IPS-18c (cell line): Measurements from ENCODE around the gene RIBC2.
"Not testable (repeated sequence)": the region's sequence is repeated elsewhere in the genome, so short reads cannot be mapped to it uniquely, and the experiment has no call there.

Experiments used
- H3K4me3 ChIP-seq: 2 replicates; pipeline ENCODE4 v1.7.0; 2013; ENCODE audit warnings: low read depth, mild to moderate bottlenecking, low read length, moderate library complexity; ENCODE audit not compliant: insufficient read depth
- H3K9me3 ChIP-seq: one replicate; pipeline ENCODE4 v1.6.1; 2013; ENCODE audit warnings: mild to moderate bottlenecking, low read length, moderate library complexity; ENCODE audit not compliant: control insufficient read depth, insufficient read depth

RIBC2 gene

DNA sequence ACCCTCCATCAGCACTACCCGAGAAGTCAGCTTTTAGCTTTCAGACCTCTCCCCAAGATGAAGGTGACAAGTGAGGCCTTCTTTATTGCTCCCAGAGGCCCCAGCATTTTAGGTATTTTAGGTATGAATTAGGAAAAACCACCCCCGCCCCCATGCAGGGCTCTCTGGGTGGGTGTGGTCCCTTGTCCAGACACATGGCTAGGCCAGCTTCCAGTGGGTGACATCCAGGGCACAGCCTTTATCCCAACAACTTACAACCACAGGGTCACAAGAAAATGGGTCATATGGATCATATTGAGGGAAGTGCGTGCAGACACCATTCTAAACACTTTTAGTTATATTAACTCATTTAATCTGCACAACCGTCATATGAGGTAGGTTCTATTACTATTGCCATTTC is 42.1 kb downstream of the RIBC2 start:
- Histone ChIP-seq H3K4me3 (no peak overlapping the region), H3K9me3 (peaks cover 2% of the 10 kb centered on the region)

- no peak overlapping the region for H3K4me3 ChIP-seq
- H3K9me3 ChIP-seq: peaks cover 2% of the 10 kb centered on the region
Observed at GRCh38 chr22:45456811-45457210, 43.3 kb downstream of the RIBC2 start.

DNA sequence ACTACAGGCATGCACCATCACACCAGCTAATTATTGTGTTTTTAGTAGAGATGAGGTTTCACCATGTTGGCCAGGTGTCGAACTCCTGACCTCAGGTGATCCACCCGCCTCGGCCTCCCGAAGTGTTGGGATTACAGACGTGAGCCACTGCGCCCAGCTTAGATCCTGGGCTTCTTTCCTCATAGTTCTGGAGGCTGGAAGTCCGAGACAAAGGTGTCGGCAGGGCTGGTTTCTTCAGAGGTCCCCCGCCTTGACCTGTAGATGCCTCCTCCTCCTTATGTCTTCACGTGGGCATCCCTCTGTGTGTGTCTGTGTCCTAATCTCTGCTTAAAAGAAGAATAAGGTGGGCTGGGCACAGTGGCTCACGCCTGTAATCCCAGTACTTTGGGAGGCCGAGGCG is 45.0 kb downstream of the RIBC2 start:
- peaks cover 5% of the 10 kb centered on the region for H3K9me3 ChIP-seq
- no peak overlapping the region for H3K4me3 ChIP-seq

GRCh38 chr22:45459235-45459634 is 45.7 kb downstream of the RIBC2 start:
- peaks cover 5% of the 10 kb centered on the region for H3K9me3 ChIP-seq

DNA sequence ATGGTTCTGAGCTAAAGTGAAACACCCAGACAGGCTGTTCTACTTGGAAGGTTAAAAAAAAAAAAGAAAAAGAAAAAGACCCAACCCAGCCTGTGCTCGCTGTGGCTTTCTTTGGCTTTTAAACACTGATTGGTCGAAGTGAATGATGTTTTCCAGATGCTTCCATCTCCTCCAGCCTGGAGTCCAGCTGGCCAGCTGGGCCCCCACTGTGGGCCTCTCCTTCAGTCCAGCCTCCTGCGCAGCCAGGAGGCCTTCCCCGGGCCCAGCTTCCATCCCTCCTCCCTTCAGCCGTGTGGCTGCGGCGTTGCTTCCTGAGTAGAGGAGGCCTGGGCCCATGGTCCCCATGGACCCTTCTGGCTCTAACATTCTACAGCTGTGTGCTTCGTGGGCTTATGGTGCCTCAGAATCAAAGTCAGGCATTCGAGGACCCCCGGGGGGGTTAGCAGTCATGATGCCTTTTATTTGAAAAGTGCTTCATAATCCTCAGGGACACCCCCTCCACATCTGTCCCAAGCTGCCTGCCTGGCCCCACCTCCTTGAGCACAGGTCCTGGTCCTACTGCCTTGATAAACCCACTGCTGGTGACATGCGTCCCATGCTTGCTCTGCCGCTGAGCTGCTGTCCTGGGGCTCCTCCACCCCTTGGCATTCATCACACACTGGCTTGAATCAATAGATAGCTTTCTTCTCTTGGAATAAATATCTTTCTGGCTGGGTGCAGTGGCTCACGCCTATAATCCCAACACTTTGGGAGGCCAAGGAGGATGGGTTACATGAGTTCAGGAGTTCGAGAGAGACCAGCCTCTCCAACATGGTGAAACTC is 47.0 kb downstream of the RIBC2 start:
- Histone ChIP-seq H3K9me3 (peaks cover 5% of the 10 kb centered on the region), H3K4me3 (no peak overlapping the region)

More at GRCh38 chr22:45459235-45459634, 45.7 kb downstream of the RIBC2 start:
- H3K4me3 ChIP-seq: no peak overlapping the region

DNA sequence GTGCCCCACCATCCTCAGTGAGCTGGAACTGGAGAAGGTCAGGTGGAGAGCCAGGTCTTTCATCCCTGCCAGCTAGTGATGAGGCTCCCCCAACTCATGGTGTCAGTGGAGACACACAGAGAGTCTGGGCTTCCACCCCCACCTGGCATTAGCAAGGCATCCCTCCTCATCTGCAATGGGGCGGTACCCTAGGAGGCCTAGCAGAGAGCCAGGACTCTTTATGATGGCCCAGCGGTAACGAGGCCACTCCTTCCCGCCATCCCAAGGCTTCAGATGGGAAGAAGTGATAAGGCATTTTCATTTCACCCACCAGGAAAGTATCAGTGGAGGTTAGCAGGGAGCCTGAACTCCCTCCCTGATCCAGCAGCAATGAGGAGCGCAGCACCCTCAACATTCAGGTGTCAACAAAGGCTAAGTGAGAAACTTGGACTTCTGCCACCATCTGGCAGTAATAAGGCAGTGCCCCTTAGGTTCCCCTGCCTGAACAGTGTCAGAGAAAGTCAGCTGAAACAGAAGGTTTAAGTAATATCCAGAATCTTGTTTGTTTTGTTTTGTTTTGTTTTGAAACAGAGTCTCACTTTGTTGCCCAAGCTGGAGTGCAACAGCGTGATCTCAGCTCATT is 48.7 kb downstream of the RIBC2 start:
- Histone ChIP-seq H3K9me3 (peaks cover 3% of the 10 kb centered on the region), H3K4me3 (no peak overlapping the region)

DNA sequence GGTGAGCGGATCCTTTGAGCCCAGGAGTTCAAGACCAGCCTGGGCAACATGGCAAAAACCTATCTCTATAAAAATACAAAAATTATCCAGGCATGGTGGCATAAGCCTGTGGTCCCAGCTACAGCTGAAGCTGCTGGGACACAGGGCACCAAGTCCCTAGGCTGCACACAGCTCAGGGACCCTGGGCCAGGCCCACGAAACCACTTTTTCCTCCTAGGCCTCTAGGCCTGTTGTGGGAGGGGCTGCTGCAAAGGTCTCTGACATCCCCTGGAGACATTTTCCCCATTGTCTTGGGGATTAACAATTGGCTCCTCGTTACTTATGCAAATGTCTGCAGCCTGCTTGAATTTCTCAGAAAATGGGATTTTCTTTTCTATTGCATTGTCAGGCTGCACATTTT is 50.2 kb downstream of the RIBC2 start:
- not testable (repeated sequence) for H3K4me3 ChIP-seq, H3K9me3 ChIP-seq

- Histone ChIP-seq H3K4me3 (no peak overlapping the region), H3K9me3 (peaks cover 3% of the 10 kb centered on the region)
Observed at GRCh38 chr22:45465633-45466032, 52.1 kb downstream of the RIBC2 start.

DNA sequence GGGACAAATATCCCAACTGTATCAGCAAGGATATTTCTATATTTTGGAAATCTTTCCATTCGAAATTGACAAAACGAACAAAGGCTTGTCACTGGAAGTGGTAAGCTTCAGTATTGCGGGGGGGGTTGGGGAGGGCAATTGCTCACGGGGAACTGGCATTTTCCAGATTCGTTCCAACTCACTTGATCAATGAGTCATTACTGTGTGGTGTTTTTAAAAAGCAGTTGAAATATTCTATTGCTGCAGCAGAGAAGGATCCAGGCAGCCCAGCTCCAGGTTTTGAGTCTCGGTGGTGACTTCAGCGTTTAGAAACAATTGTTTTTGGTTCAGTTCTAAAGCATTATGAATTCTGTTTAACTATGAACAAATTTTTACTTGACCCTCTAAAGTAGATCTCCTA is 55.4 kb downstream of the RIBC2 start:
- no peaks in the 10 kb centered on the region for H3K9me3 ChIP-seq
- H3K4me3 ChIP-seq: no peak overlapping the region

DNA sequence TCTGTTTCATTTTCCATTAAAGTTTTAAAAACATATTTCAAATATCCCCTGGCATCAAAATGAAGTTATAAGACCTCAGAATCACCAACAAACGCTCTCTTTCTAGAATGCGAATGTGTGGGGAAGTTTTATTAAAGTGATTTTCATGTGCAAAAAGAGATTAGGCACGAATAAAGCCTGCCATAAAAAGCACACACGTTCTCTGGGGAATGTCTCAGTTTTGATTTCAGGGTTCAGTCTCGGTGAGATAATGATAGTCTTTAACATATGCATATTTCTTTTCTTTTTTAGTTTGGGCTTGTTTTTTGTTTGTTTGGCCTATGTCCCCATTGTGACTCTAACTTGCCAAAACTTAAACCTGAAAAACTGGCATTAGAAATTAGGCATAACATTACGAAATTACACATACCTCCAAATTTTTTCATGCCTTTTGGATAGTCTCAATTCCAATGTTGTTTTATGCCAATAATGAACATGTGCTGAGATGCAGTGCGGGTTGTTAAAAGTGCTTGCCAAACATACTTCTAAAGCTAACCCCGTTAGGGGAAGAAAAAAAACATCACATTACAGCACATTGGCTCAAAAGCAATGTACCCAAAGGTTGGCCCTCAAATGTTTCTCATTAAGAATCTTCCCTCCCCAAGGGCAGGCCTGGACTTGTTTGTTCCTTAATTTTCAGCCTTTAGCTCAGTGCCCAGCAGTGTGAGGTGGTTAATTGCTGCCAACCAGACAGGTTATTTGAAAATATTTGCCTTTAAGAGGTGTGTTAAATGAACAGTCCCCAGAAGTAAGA is 56.0 kb downstream of the RIBC2 start:
- Histone ChIP-seq H3K4me3 (no peak overlapping the region), H3K9me3 (no peaks in the 10 kb centered on the region)

DNA sequence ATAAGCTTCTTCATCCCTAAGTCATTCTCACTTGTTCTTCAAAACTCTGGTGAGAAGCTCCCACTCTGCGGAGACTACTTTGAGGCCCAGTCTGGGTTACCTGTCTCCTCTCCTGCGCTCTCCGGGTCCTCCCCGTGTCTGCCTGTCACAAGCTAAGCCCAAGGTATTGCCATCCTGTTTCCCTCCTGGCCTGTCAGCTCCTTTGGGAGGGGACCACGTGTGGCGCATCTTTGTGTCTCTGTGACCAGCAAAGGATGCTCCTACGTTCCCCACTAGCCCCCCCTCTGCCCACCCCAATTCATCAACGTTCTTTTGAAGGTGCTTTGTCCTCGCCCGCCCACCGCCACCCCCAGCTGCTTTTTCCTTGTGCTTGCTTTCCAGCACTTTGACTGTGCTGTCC is 57.4 kb downstream of the RIBC2 start:
- no peak overlapping the region for H3K4me3 ChIP-seq
- no peaks in the 10 kb centered on the region for H3K9me3 ChIP-seq

- H3K4me3 ChIP-seq: no peak overlapping the region
Observed at GRCh38 chr22:45472426-45472825, 58.9 kb downstream of the RIBC2 start.

DNA sequence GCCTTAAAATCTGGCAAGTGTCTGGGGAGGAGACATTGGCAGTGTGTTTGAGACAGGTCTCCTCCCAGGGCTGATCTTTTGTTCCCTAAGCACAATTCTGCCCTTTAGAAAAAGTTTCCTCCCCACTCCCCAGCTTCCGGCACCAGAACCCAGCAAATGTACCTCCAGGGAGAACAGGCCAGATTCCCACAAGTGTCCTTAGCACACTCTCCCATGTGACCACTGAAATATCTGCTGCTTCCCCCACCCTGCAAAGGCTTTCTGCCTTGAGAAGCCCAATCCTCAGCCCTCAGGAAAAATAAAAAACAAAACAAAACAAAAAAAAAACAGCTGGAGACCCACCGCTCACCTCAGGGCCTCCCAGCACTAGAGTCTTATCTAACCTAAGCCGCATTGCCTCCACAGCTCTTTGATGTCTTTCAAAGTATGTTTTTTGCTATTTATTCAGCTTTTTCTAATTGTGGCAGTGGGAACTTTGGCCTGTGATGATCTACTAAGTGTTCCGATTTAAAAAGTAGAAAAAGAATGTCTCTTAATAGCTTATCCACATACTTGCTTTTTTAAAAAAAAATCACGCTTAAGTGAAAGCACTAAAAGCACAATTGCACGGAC is 60.2 kb downstream of the RIBC2 start:
- Histone ChIP-seq H3K9me3 (no peaks in the 10 kb centered on the region), H3K4me3 (no peak overlapping the region)

More at GRCh38 chr22:45472426-45472825, 58.9 kb downstream of the RIBC2 start:
- no peaks in the 10 kb centered on the region for H3K9me3 ChIP-seq

DNA sequence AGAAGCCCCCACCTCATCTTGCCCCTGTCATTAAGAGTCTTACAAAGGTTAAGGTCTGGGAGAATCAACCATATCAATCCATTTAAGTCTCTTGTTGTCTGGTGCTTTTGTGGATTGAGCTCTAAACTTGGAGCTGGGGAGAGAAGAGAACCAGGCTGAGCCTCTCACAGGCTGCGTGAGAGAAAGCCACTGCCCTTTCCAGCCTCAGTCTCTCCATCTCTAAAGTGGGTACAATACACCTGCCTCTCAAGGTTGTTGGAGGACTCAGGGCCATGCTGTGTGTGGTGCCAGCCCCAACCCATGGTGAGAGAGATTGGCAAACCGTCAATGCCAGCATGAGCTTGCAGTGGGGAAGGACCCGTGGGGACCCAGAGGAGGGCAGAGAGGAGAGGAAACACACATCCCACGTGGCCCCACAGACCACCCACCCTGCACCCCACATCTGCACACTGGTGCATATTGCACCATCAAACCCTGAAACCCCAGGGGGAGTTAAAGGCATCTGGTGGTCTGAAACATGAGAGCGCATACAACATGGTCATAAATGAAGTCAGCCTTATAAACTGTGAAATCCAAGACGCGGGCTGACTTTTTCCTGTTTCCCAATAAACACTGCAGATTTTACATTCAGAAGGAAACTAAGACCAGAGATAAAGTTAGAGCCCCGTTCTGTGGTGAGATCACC is 61.7 kb downstream of the RIBC2 start:
- no peak overlapping the region for H3K4me3 ChIP-seq
- H3K9me3 ChIP-seq: no peaks in the 10 kb centered on the region

DNA sequence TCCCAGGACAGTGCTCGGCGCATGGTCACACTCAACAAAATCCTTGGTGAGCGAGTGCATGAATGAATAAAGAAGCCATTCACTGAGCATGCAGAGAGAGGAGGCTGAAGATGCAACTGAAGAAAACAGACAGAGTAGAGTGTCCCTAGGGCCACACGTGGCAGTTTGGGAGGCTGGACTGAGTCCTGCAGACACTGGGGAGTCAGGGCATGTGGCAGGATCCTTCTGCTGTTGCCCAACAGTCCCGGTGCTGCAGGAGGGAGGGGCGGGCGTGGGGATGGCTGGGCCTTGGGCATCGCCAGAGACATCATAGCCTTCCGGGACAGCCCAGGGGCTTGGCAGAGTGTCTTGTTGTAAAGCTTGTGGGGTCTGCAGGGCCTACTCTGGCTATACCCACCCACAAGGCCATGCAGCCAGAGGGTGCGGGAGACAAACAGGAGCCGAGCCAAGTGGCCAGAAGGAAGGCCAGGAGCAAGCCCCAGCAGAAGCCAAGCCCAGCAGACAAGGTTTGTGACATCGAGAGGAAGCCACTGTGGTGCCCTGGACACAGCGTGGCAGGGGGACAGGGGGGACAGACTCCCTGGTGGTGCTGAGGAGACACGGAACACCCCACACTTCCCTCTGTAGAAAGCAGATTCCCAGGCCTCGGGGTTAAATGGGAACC is 62.5 kb downstream of the RIBC2 start:
- Histone ChIP-seq H3K4me3 (no peak overlapping the region), H3K9me3 (no peaks in the 10 kb centered on the region)

DNA sequence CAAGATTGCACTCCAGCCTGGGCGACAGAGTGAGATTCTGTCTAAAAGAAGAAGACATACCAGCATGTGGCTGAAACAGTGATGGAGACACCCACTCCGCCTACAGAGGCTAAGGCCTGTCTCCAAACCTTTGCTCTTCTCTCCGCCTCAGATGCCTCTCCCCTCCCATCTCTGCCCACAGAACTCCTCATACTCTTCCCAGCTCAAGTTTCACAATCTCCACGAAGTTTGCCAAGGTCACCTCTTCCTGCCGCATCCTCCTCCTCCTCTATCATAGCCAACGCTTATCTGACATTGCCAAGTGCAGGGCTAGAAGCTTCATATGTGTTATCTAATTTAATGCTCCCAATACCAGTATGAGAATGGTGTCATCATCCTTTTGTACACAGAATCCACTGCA is 63.3 kb downstream of the RIBC2 start:
- H3K4me3 ChIP-seq: no peak overlapping the region
- no peaks in the 10 kb centered on the region for H3K9me3 ChIP-seq
